ENCODE results near the gene PCDHGC4.

PCDHGC4 gene

DNA sequence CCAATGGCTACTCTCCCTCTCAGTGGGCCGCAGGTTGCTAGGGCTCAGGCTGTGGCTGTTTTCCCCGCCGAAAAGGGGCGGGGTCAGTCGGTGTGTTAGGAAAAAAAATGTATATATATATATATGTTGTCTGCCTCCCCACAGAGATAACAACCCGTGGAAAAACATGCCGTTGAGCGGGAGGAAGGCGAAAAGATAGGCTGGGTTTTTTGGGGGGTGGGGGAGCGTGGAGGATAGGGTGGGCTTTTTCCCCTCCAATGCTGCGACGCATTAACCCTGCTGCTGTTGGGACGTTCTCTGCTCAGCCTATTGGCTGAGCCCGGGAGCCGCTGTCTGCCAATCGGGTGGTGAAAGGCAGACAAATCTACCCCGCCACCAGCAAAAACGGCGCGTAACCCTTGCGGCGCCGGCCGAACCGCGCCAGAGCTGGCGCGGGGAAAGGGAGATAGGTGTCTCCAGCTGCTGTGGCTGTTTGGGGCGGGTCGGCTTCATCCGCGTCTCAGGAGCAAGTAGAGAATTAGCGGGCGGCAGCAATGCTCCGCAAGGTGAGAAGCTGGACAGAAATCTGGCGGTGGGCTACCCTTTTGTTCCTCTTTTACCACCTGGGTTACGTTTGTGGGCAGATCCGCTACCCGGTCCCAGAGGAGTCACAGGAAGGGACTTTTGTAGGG lies at the start of gene PCDHGC4:
PCDHGC4 (plus strand) TSS at position 390 of the 671 bp plus-strand sequence; CDS start at position 534, 144 bp downstream.
- no peak for DNase-seq

DNA sequence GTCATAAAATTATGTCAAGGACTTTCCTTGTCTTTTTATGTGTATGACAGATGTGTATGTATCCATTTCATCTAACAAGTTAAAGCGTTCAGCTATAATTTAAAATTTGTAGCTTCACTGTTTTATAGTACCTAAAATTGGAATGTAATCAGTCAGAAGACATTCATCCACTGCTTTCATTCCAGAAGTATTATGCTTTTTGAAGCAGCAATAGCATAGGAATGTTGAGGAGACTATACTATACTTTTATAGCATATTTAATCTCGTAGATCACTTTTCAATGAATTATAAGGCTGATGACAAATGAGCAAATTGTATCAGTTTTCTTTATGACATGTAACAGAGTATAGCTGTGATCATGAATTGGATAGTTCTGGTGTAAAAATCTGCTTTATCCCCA lies 47.6 kb upstream of the PCDHGC4 start:
- no peak for DNase-seq

- no peak for DNase-seq
Measured at GRCh38 chr5:141439411-141440141, 45.3 kb upstream of the PCDHGC4 start.

GRCh38 chr5:141440341-141440740 lies 44.5 kb upstream of the PCDHGC4 start:
- no peak for DNase-seq

GRCh38 chr5:141441571-141442170 lies 43.2 kb upstream of the PCDHGC4 start:
- no peak for DNase-seq

GRCh38 chr5:141465351-141465750 lies 19.5 kb upstream of the PCDHGC4 start:
- no peak for DNase-seq

- peak; percentile 75 for DNase-seq
Measured at GRCh38 chr5:141475625-141476131, 9.2 kb upstream of the PCDHGC4 start, which contains the start of gene PCDHGC3. PCDHGC3 (plus strand) TSS chr5:141475966; CDS start chr5:141476117, 151 bp downstream.

GRCh38 chr5:141476132-141476911 lies 8.5 kb upstream of the PCDHGC4 start:
- no peak for DNase-seq

DNA sequence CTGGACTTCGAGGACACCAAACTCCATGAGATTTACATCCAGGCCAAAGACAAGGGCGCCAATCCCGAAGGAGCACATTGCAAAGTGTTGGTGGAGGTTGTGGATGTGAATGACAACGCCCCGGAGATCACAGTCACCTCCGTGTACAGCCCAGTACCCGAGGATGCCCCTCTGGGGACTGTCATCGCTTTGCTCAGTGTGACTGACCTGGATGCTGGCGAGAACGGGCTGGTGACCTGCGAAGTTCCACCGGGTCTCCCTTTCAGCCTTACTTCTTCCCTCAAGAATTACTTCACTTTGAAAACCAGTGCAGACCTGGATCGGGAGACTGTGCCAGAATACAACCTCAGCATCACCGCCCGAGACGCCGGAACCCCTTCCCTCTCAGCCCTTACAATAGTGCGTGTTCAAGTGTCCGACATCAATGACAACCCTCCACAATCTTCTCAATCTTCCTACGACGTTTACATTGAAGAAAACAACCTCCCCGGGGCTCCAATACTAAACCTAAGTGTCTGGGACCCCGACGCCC lies 7.7 kb upstream of the PCDHGC4 start:
- DNase-seq = no peak

DNA sequence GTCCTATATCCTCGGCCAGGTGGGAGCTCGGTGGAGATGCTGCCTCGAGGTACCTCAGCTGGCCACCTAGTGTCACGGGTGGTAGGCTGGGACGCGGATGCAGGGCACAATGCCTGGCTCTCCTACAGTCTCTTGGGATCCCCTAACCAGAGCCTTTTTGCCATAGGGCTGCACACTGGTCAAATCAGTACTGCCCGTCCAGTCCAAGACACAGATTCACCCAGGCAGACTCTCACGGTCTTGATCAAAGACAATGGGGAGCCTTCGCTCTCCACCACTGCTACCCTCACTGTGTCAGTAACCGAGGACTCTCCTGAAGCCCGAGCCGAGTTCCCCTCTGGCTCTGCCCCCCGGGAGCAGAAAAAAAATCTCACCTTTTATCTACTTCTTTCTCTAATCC lies 7.0 kb upstream of the PCDHGC4 start:
- no peak for DNase-seq

DNA sequence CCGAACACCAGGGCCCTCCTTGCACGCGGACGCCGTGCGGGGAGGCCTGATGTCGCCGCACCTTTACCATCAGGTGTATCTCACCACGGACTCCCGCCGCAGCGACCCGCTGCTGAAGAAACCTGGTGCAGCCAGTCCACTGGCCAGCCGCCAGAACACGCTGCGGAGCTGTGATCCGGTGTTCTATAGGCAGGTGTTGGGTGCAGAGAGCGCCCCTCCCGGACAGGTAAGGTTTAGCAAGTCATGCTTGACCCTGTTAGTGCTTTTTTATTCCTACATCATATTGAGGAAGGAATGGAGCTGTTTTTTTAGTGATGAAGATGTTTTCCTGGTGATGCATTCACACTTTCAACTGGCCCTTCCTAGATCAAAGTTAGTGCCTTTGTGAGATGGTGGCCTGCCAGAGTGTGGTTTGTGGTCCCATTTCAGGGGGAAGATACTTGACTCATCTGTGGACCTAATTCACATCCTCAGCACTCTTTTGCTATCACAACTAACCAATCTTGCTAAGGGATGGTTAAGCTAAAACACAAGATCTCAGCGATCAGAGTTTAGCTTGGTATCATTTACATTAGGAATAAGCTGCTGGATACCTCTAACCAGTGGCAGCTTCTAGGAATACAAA lies 6.4 kb upstream of the PCDHGC4 start:
- no peak for DNase-seq

- DNase-seq = no peak
Measured at GRCh38 chr5:141479776-141480175, 5.1 kb upstream of the PCDHGC4 start.

- no peak for DNase-seq
Measured at GRCh38 chr5:141483902-141484301, 928 bp upstream of the PCDHGC4 start.

DNA sequence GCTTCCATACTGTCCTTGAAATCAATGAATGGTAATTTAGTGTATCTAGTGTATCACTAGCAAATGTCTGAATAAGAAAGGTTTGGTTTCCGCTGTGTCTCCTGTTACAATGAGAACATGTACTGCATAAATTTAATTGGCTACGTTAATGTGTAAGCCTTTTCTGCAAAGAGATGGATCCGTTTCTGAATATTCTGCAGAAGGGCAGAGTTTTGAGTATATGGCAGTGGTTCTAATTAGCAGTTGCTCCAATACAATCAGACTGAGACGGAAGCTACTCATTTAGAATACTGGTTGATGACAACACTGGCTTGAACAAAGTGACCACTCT lies 555 bp upstream of the PCDHGC4 start:
- DNase-seq = no peak

GRCh38 chr5:141485321-141486055 lies 658 bp downstream of the PCDHGC4 start:
- DNase-seq = no peak

DNA sequence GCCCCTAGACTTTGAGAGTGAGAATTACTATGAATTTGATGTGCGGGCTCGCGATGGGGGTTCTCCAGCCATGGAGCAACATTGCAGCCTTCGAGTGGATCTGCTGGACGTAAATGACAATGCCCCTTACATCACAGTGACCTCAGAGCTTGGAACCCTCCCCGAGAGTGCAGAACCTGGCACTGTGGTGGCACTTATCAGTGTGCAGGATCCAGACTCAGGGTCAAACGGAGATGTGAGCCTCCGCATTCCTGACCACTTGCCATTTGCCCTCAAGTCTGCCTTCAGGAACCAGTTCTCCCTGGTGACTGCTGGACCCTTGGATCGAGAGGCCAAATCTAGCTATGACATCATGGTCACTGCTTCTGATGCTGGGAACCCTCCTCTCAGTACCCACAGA lies 1.3 kb downstream of the PCDHGC4 start:
- no peak for DNase-seq

DNA sequence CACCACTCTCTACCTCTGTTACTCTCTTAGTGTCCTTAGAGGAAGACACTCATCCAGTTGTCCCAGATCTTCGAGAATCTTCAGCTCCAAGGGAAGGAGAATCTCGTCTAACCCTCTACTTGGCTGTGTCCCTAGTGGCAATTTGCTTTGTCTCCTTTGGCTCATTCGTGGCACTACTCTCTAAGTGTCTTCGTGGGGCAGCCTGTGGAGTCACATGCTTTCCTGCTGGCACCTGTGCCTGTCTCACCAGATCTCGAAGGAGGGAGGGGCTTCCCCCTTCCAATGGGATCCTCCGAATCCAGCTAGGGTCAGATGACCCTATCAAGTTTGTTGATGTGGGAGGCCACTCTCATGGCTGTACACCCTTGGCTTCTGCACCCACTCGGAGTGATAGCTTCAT lies 2.3 kb downstream of the PCDHGC4 start:
- DNase-seq = no peak

DNA sequence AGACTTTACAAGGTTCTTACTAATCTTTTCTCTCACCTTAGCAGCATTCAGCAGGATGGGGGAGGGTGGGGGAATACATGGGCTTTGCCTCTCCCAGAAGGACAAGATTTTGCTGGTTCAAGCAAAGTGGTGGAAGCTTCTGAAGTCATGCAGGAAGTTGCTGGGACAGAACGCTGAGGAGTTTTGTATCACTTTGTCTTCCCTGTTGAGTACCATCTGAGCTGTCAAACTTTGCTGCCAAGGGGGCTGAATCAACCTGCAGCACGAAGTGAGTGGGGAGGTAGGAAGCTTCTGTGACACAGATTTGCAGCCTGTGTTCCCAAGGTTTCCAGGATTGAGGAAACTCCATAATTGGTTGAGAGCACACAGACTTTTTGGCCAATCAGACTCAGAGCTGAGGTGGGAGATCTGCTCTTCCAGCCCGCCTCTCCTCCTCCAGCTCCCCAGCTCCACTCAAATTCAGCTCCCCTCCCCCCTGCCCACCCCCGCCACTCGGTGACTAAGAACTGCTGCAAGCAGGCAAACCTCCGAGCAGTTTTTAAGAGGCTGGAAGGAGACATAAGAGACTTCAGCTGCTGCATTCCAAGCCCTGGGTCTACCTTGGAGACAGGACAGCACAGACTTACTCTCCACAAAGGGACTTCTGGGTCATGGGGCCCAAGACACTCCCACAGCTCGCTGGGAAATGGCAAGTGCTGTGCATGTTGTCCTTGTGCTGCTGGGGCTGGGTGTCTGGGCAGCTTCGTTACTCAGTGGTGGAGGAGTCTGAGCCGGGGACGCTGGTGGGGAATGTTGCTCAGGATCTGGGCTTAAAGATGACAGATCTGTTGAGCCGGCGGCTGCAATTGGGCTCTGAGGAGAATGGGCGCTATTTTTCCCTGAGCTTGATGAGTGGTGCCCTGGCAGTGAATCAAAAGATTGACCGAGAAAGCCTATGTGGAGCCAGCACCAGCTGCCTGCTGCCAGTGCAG lies 4.0 kb downstream of the PCDHGC4 start, which contains the start of gene PCDHGC5:
PCDHGC5 (plus strand) TSS at position 491 of the 971 bp plus-strand sequence; CDS start at position 651, 160 bp downstream.
- DNase-seq = no peak

DNA sequence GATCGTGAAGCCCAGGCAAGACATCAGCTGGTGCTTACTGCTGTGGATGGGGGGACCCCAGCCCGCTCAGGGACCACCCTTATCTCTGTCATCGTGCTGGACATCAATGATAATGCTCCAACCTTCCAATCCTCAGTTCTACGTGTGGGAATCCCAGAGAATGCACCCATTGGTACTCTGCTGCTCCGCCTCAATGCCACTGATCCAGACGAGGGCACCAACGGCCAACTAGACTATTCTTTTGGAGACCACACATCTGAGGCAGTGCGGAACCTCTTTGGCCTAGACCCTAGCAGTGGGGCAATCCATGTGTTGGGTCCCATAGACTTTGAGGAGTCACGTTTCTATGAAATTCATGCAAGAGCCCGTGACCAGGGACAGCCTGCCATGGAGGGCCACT lies 5.0 kb downstream of the PCDHGC4 start:
- DNase-seq = no peak

GRCh38 chr5:141490271-141490670 lies 5.4 kb downstream of the PCDHGC4 start:
- no peak for DNase-seq
